GOT3 (cell line): ENCODE results near the gene ATXN2.
"Not testable (repeated sequence)": the region's sequence is repeated elsewhere in the genome, so short reads cannot be mapped to it uniquely, and the experiment has no call there.

Experiments used
- DNase-seq: peaks from one replicate; lab custom pipeline; 2025; ENCODE audit warnings: mixed read lengths; lab: John Stamatoyannopoulos, UW

The ATXN2 gene

GRCh38 chr12:111598637-111599452 is at the start of gene ATXN2:
ATXN2 (minus strand) TSS chr12:111599315; CDS start chr12:111599034, 281 bp downstream.
- DNase-seq = no peak

- no peak for DNase-seq
Observed at GRCh38 chr12:111645433-111645832, 46.3 kb upstream of the ATXN2 start.

- DNase-seq = no peak
Observed at GRCh38 chr12:111643427-111643826, 44.3 kb upstream of the ATXN2 start.

GRCh38 chr12:111642681-111643426 is 43.7 kb upstream of the ATXN2 start:
- DNase-seq = no peak

GRCh38 chr12:111640506-111640905 is 41.4 kb upstream of the ATXN2 start:
- DNase-seq = no peak

GRCh38 chr12:111638556-111638955 is 39.4 kb upstream of the ATXN2 start:
- DNase-seq = no peak

- DNase-seq = no peak
Observed at GRCh38 chr12:111636209-111636945, 37.3 kb upstream of the ATXN2 start.

- DNase-seq = no peak
Observed at GRCh38 chr12:111635524-111635923, 36.4 kb upstream of the ATXN2 start.

- no peak for DNase-seq
Observed at GRCh38 chr12:111628505-111629260, 29.6 kb upstream of the ATXN2 start.

GRCh38 chr12:111626230-111626629 is 27.1 kb upstream of the ATXN2 start:
- DNase-seq = no peak

- DNase-seq = no peak
Observed at GRCh38 chr12:111624540-111624939, 25.4 kb upstream of the ATXN2 start.

GRCh38 chr12:111617841-111618240 is 18.7 kb upstream of the ATXN2 start:
- DNase-seq = not testable (repeated sequence)

- no peak for DNase-seq
Observed at GRCh38 chr12:111616177-111616623, 17.1 kb upstream of the ATXN2 start.

- DNase-seq = no peak
Observed at GRCh38 chr12:111607239-111607638, 8.1 kb upstream of the ATXN2 start.

GRCh38 chr12:111606767-111607230 is 7.7 kb upstream of the ATXN2 start:
- no peak for DNase-seq

GRCh38 chr12:111605911-111606766 is 7.0 kb upstream of the ATXN2 start:
- no peak for DNase-seq

- not testable (repeated sequence) for DNase-seq
Observed at GRCh38 chr12:111602857-111603256, 3.7 kb upstream of the ATXN2 start.

- no peak for DNase-seq
Observed at GRCh38 chr12:111602348-111602747, 3.2 kb upstream of the ATXN2 start.

- not testable (repeated sequence) for DNase-seq
Observed at GRCh38 chr12:111600986-111601385, 1.9 kb upstream of the ATXN2 start.

GRCh38 chr12:111600205-111600642 is 1.1 kb upstream of the ATXN2 start:
- DNase-seq = no peak
